GM12878 (cell line): ENCODE data around the gene SLAMF9. TPM values are rescaled to one million over a fixed set of nuclear protein-coding genes. Genes with fewer than 3 reads are reported as not detected.

Experiments
- ATAC-seq: fragments of 200-7000 bp; cut with Tn5 transposase; 3 replicates; pipeline ENCODE4 v1.9.1; 2020; ENCODE audit warnings: mild to moderate bottlenecking, moderate library complexity
- BruUV-seq: library from RNA; stranded (reverse); fragments of 400-500 nt; replicated peaks from 2 replicates; lab custom pipeline; 2021; lab: Mats Ljungman, UMichigan
- CTCF ChIA-PET: fragments of 300-600 bp; sonication (Branson Sonifier 250); formaldehyde crosslinking; extraction: SDS; loops from one replicate; lab custom pipeline; 2021; ENCODE audit warnings: inconsistent platforms; lab: Yijun Ruan, JAX
- POLR2A ChIA-PET: fragments of 350-600 bp; formaldehyde crosslinking; extraction: SDS; loops from one replicate; lab custom pipeline; 2021; ENCODE audit warnings: inconsistent platforms; lab: Charles Lee
- RAD21 ChIA-PET: fragments of 300-600 bp; sonication (Branson Sonifier 250); formaldehyde crosslinking; loops from one replicate; lab custom pipeline; 2023; ENCODE audit warnings: antibody characterized with exemption; ENCODE audit not compliant: unreplicated experiment; lab: Charles Lee
- SMC1A ChIA-PET: fragments of 300-600 bp; sonication (Branson Sonifier 250); formaldehyde crosslinking; loops from one replicate; lab custom pipeline; 2023; ENCODE audit not compliant: unreplicated experiment, uncharacterized antibody; lab: Charles Lee
- DNase-seq: peaks from one replicate; pipeline ENCODE4 v3.0.0-alpha.2; 2011; ENCODE audit warnings: low read depth, low spot score
- FAIRE-seq: peaks from 3 replicates; lab custom pipeline; 2011; peaks lifted over from hg19 to GRCh38; lab: Jason Lieb, UNC
- H2AFZ ChIP-seq: 2 replicates; pipeline ENCODE4 v1.6.0; 2011; ENCODE audit warnings: low read depth, low read length, control low read depth; ENCODE audit not compliant: control insufficient read depth
- H3K27ac ChIP-seq: 2 replicates; pipeline ENCODE4 v1.5.1; 2011; ENCODE audit warnings: control low read depth; ENCODE audit not compliant: control insufficient read depth, insufficient read depth
- H3K27me3 ChIP-seq, 2 experiments: replicated peaks in 1 of 2; 2 replicates each; pipeline versions ENCODE4 v1.6.0 to v1.6.1; 2011; ENCODE audit warnings: low read length in 1 of 2; ENCODE audit not compliant: control insufficient read depth in 2 of 2, insufficient read depth in 2 of 2
- H3K36me3 ChIP-seq, 2 experiments: 2 replicates each; pipeline ENCODE4 v1.5.1; 2011; ENCODE audit warnings: low read length in 1 of 2; ENCODE audit not compliant: control insufficient read depth in 2 of 2, insufficient read depth in 2 of 2
- H3K4me1 ChIP-seq: 2 replicates; pipeline ENCODE4 v1.6.1; 2011; ENCODE audit warnings: mild to moderate bottlenecking, low read length, moderate library complexity, mixed read lengths; ENCODE audit not compliant: control insufficient read depth, insufficient read depth
- H3K4me2 ChIP-seq: 2 replicates; pipeline ENCODE4 v1.6.0; 2011; ENCODE audit warnings: control low read depth; ENCODE audit not compliant: control insufficient read depth, insufficient read depth
- H3K4me3 ChIP-seq: fragments of 200-600 bp; sonication (generic); 2 replicates; pipeline ENCODE4 v1.5.1; 2016
- H3K79me2 ChIP-seq: 2 replicates; pipeline ENCODE4 v1.6.0; 2011; ENCODE audit warnings: low read length; ENCODE audit not compliant: control insufficient read depth, insufficient read depth
- H3K9ac ChIP-seq: 2 replicates; pipeline ENCODE4 v1.8.0; 2011; ENCODE audit warnings: low read length, control low read depth, mixed read lengths; ENCODE audit not compliant: control insufficient read depth, insufficient read depth
- H3K9me3 ChIP-seq: replicated peaks from 3 replicates; pipeline ENCODE4 v1.5.1; 2011; ENCODE audit warnings: mild to moderate bottlenecking, low read length; ENCODE audit not compliant: control insufficient read depth, insufficient read depth
- H4K20me1 ChIP-seq: 2 replicates; pipeline ENCODE4 v1.6.0; 2011; ENCODE audit not compliant: control insufficient read depth, insufficient read depth
- ATF2 ChIP-seq: IDR thresholded peaks from 2 replicates; pipeline ENCODE4 v1.6.1; 2012; ENCODE audit warnings: low read length, inconsistent platforms
- ETV6 ChIP-seq, 2 experiments: fragments of 450-650 bp in 1 of 2; IDR thresholded peaks in 1 of 2; conservative IDR thresholded peaks in 1 of 2; 2 replicates each; pipeline ENCODE4 v1.6.1; 2014; ENCODE audit warnings: antibody characterized with exemption in 1 of 2, borderline replicate concordance in 1 of 2, low read depth in 1 of 2, mild to moderate bottlenecking in 1 of 2, moderate library complexity in 1 of 2
- EZH2 ChIP-seq: IDR thresholded peaks from 2 replicates; pipeline ENCODE4 v1.6.1; 2012; ENCODE audit warnings: low read depth, mild to moderate bottlenecking, control low read depth, inconsistent platforms, low read length, borderline replicate concordance; ENCODE audit not compliant: control insufficient read depth
- FOXK2 ChIP-seq: fragments of 450-650 bp; IDR thresholded peaks from 2 replicates; pipeline ENCODE4 v1.6.1; 2017; ENCODE audit warnings: mild to moderate bottlenecking, moderate library complexity
- NR2F1 ChIP-seq: fragments of 450-650 bp; conservative IDR thresholded peaks from 2 replicates; pipeline ENCODE4 v1.6.1; 2017; ENCODE audit warnings: mild to moderate bottlenecking
- RAD21 ChIP-seq: IDR thresholded peaks from 2 replicates; pipeline ENCODE4 v1.6.1; 2011; ENCODE audit warnings: mild to moderate bottlenecking, low read depth, low read length, moderate library complexity; ENCODE audit not compliant: insufficient read depth
- RAD51 ChIP-seq: fragments of 450-650 bp; IDR thresholded peaks from 2 replicates; pipeline ENCODE4 v1.6.1; 2016; ENCODE audit warnings: moderate library complexity, mild to moderate bottlenecking, inconsistent platforms
- RELA ChIP-seq: fragments of 450-650 bp; IDR thresholded peaks from 2 replicates; pipeline ENCODE4 v1.8.0; 2014; ENCODE audit warnings: borderline replicate concordance; ENCODE audit not compliant: partially characterized antibody
- SUPT20H ChIP-seq: IDR thresholded peaks from 2 replicates; pipeline ENCODE4 v1.6.1; 2011; ENCODE audit warnings: low read depth, mild to moderate bottlenecking, low read length, moderate library complexity, borderline replicate concordance; ENCODE audit not compliant: control insufficient read depth
- TCF7 ChIP-seq: IDR thresholded peaks from 2 replicates; pipeline ENCODE4 v1.6.1; 2014; ENCODE audit warnings: antibody characterized with exemption, borderline replicate concordance
- ZBTB11 ChIP-seq: fragments of 450-650 bp; formaldehyde crosslinking; IDR thresholded peaks from 2 replicates; pipeline ENCODE4 v1.5.0; 2022; ENCODE audit warnings: mild to moderate bottlenecking, missing genetic modification characterization
- WGBS: methylation state at CpG from one replicate; pipeline ENCODE4 v1.1.6; 2016; ENCODE audit warnings: low lambda C conversion rate; ENCODE audit not compliant: insufficient replicate concordance, insufficient coverage; ENCODE audit errors: missing lambda C conversion rate; 5-methylcytosine and 5-hydroxymethylcytosine counted together
- in situ Hi-C: fragments of 300-500 bp; cut with MboI; formaldehyde crosslinking; loops from 9 replicates; pipeline ENCODE4 v1.14.3; 2018; ENCODE audit warnings: mixed read lengths
- intact Hi-C: fragments of 100-400 bp; cut with micrococcal nuclease; formaldehyde crosslinking; loops from one replicate; pipeline ENCODE4 v1.14.2; 2022; ENCODE audit not compliant: unreplicated experiment
- polyA plus RNA-seq, 11 experiments: library from polyadenylated mRNA; depleted of rRNA in 4 of 11; unstranded in 6 of 11; stranded (reverse) in 5 of 11; fragments of >200 nt; fragmentation: Nextera tagmentation in 4 of 11; fragmentation: Illumina TruSeq in 1 of 11; extraction: Ambion mirVana in 4 of 11; extraction: Trizol in 1 of 11; gene quantifications; 1 replicate in 1 of 11; 2 replicates in 10 of 11; pipeline versions ENCODE4 v1.2.1 to v1.2.3, GENCODE V29; 2011 to 2016; ENCODE audit warnings: inconsistent platforms in 2 of 11, missing spikeins in 2 of 11, low read depth in 1 of 11
- total RNA-seq, 4 experiments: library from RNA; depleted of rRNA in 3 of 4; stranded (reverse); fragments of >200 nt in 3 of 4; fragmentation: Illumina TruSeq in 1 of 4; extraction: Trizol in 1 of 4; gene quantifications; 2 replicates each; pipeline versions ENCODE4 v1.2.1 to v1.2.3, GENCODE V29; 2013 to 2021

Gene SLAMF9
- total and polyA plus RNA-seq, 10 of the 15 experiments (the other 5 are each of a cell fraction or from before 2014, with no cell fraction given) = not detected

- in situ Hi-C loops = loop anchor here (5.0 kb wide), 1 partner anchor 73 kb away; no protein-coding TSS in a partner anchor
Measured at GRCh38 chr1:159934136-159935039, 19.6 kb downstream of the SLAMF9 start.

More at GRCh38 chr1:159934136-159935039, 19.6 kb downstream of the SLAMF9 start:
- Histone ChIP-seq H3K36me3 (no peaks in the 10 kb centered on the region), H3K9me3 (no peaks in the 10 kb centered on the region), H3K9ac (no peak overlapping the region), H3K4me1 (peaks cover 23% of the 10 kb centered on the region), H3K4me3 (no peak overlapping the region), H3K4me2 (no peak overlapping the region), H4K20me1 (no peaks in the 10 kb centered on the region), H3K27ac (no peak overlapping the region), H3K79me2 (no peaks in the 10 kb centered on the region), H2AFZ (no peak overlapping the region), H3K27me3 (0 out of 4 replicates have a peak, but pooled peaks cover 0 to 2% of the 10 kb centered on the region in 2 experiments)
- ChIA-PET RAD21 (interaction anchor here (0.9 to 12.4 kb wide), 4 partner anchors 42 to 109 kb away, joined by 3 to 113 read pairs (median 11); no protein-coding TSS in a partner anchor), POLR2A (interaction anchor here (3.9 kb wide), 1 partner anchor 11 kb away, joined by 23 read pairs; the partner anchor contains the start of gene TAGLN2), CTCF (interaction anchor here (0.7 to 22.4 kb wide), 13 partner anchors 8 to 802 kb away, joined by 3 to 422 read pairs (median 3); no protein-coding TSS in a partner anchor), SMC1A (interaction anchor here (1.0 to 9.2 kb wide), 9 partner anchors 10 to 111 kb away, joined by 3 to 122 read pairs (median 5); no protein-coding TSS in a partner anchor)
- ATAC-seq (no peak), DNase-seq (no peak), FAIRE-seq (no peak)
- BruUV-seq = no TSS peak
- TF ChIP-seq ETV6 (conservative IDR thresholded peaks at IDR 0.05 in 1 of 2, IDR thresholded peaks at IDR 0.05 in 1 of 2; ENCODE audit: borderline replicate concordance in 1 of 2, low read depth in 1 of 2) (no peak), SUPT20H (no peak), EZH2 (no peak), NR2F1 (no peak), RAD51 (no peak), ATF2 (no peak), TCF7 (no peak), RAD21 (no peak), RELA (no peak), FOXK2 (no peak), ZBTB11 (CRISPR knock-in tag) (no peak)
- intact Hi-C loops = no loop called here
- 43% methylated on average over 14 of the region's 14 CpGs for WGBS
